HepG2 (cell line): ENCODE results near the gene SEMA3B. TPM values are rescaled to one million over a fixed set of nuclear protein-coding genes. Genes with fewer than 3 reads are reported as not detected.

Experiments
- ATAC-seq: fragments of 200-7000 bp; cut with Tn5 transposase; 3 replicates; pipeline ENCODE4 v1.9.1; 2020; ENCODE audit warnings: mild to moderate bottlenecking, moderate library complexity
- BruUV-seq: library from RNA; stranded (reverse); fragments of 400-500 nt; replicated peaks from 2 replicates; lab custom pipeline; 2021; lab: Mats Ljungman, UMichigan
- CTCF ChIA-PET: fragments of 300-600 bp; formaldehyde crosslinking; extraction: SDS; loops from one replicate; lab custom pipeline; 2021; ENCODE audit warnings: low total read pairs, inconsistent platforms, low intra/inter-chr PET ratio; lab: Yijun Ruan, JAX
- POLR2A ChIA-PET: fragments of 350-600 bp; sonication (Branson Sonifier 250); formaldehyde crosslinking; loops from one replicate; lab custom pipeline; 2020; ENCODE audit warnings: antibody characterized with exemption, inconsistent platforms; lab: Yijun Ruan, JAX
- DNase-seq: peaks from one replicate; pipeline ENCODE4 v3.0.0-alpha.2; 2015; ENCODE audit warnings: low spot score
- FAIRE-seq: peaks from 3 replicates; lab custom pipeline; 2011; peaks lifted over from hg19 to GRCh38; lab: Jason Lieb, UNC
- H2AFZ ChIP-seq: one replicate; pipeline ENCODE4 v1.6.1; 2011; ENCODE audit warnings: low read length, inconsistent platforms
- H3K27ac ChIP-seq: fragments of 300-600 bp; 3 replicates; pipeline ENCODE4 v1.8.0; 2011; ENCODE audit warnings: mixed run types, mild to moderate bottlenecking, mixed read lengths, low read length, inconsistent platforms; ENCODE audit not compliant: insufficient read depth; ENCODE audit errors: extremely low read length
- H3K27me3 ChIP-seq, 2 experiments: fragments of 200-600 bp in 1 of 2; 2 replicates in 1 of 2; 3 replicates in 1 of 2; pipeline versions ENCODE4 v1.6.0 to v1.8.0; 2011; ENCODE audit warnings: low read length in 2 of 2, mild to moderate bottlenecking in 2 of 2, moderate library complexity in 2 of 2, inconsistent platforms in 1 of 2; ENCODE audit not compliant: insufficient read depth in 2 of 2, control insufficient read depth in 1 of 2
- H3K36me3 ChIP-seq, 2 experiments: fragments of 200-600 bp in 1 of 2; replicated peaks in 1 of 2; 2 replicates in 1 of 2; 3 replicates in 1 of 2; pipeline versions ENCODE4 v1.5.1 to v1.8.0; 2011; ENCODE audit warnings: low read length in 2 of 2, inconsistent platforms in 1 of 2; ENCODE audit not compliant: insufficient read depth in 2 of 2, control insufficient read depth in 1 of 2
- H3K4me1 ChIP-seq: 2 replicates; pipeline ENCODE4 v1.5.1; 2012; ENCODE audit warnings: low read length, inconsistent platforms; ENCODE audit not compliant: insufficient read depth
- H3K4me2 ChIP-seq: 2 replicates; pipeline ENCODE4 v1.6.0; 2011; ENCODE audit warnings: low read depth, low read length, inconsistent platforms
- H3K4me3 ChIP-seq, 3 experiments: fragments of 200-600 bp in 1 of 3; sonication (generic), shearing (Covaris generic) in 1 of 3; replicated peaks in 1 of 3; 2 replicates each; pipeline ENCODE4 v1.5.1; 2011 to 2016; ENCODE audit warnings: low read length in 3 of 3, inconsistent platforms in 2 of 3, low read depth in 2 of 3, mild to moderate bottlenecking in 2 of 3, control low read depth in 1 of 3, mixed read lengths in 1 of 3; ENCODE audit not compliant: insufficient read depth in 1 of 3
- H3K79me2 ChIP-seq: one replicate; pipeline ENCODE4 v1.6.1; 2011; ENCODE audit warnings: low read length, inconsistent platforms; ENCODE audit not compliant: insufficient read depth
- H3K9ac ChIP-seq: 2 replicates; pipeline ENCODE4 v1.6.0; 2011; ENCODE audit warnings: mild to moderate bottlenecking, low read depth, low read length, inconsistent platforms; ENCODE audit not compliant: insufficient read depth
- H3K9me3 ChIP-seq: 2 replicates; pipeline ENCODE4 v1.5.1; 2012; ENCODE audit warnings: mild to moderate bottlenecking, low read length
- H4K20me1 ChIP-seq: 2 replicates; pipeline ENCODE4 v1.6.0; 2011; ENCODE audit warnings: inconsistent platforms, mild to moderate bottlenecking, low read length, moderate library complexity; ENCODE audit not compliant: insufficient read depth
- ARID2 ChIP-seq: sonication (generic); formaldehyde crosslinking; IDR thresholded peaks from 2 replicates; pipeline ENCODE4 v1.8.1; 2022; ENCODE audit warnings: mild to moderate bottlenecking, missing genetic modification reagents, borderline replicate concordance
- CTCF ChIP-seq: sonication (generic); formaldehyde crosslinking; IDR thresholded peaks from 2 replicates; pipeline ENCODE4 v1.5.0; 2020; ENCODE audit warnings: mild to moderate bottlenecking, missing genetic modification reagents, moderate library complexity
- IKZF4 ChIP-seq: sonication (generic); formaldehyde crosslinking; IDR thresholded peaks from 2 replicates; pipeline ENCODE4 v1.5.1; 2020; ENCODE audit warnings: borderline replicate concordance, mild to moderate bottlenecking, low read depth, missing genetic modification reagents; ENCODE audit errors: not compliant biosample characterization
- PPARG ChIP-seq: conservative IDR thresholded peaks from 2 replicates; pipeline ENCODE4 v1.6.1; 2016; ENCODE audit warnings: missing biosample characterization, missing genetic modification reagents
- RAD21 ChIP-seq: fragments of 450-650 bp; formaldehyde crosslinking; IDR thresholded peaks from 2 replicates; pipeline ENCODE4 v1.5.0; 2020; ENCODE audit warnings: mild to moderate bottlenecking
- SIN3B ChIP-seq: fragments of 150-350 bp; IDR thresholded peaks from 2 replicates; pipeline ENCODE4 v1.6.1; 2014; ENCODE audit warnings: low read length
- SMC3 ChIP-seq: IDR thresholded peaks from 2 replicates; pipeline ENCODE4 v1.6.1; 2011; ENCODE audit warnings: low read length, improper control_type of control experiment
- STAG1 ChIP-seq: sonication (generic); formaldehyde crosslinking; IDR thresholded peaks from 2 replicates; pipeline ENCODE4 v1.4.0; 2020; ENCODE audit warnings: missing genetic modification reagents
- ZFX ChIP-seq: sonication (generic); formaldehyde crosslinking; IDR thresholded peaks from 2 replicates; pipeline ENCODE4 v1.4.0; 2020; ENCODE audit warnings: mild to moderate bottlenecking, low read depth, missing genetic modification reagents, moderate library complexity
- ZNF234 ChIP-seq: sonication (generic); formaldehyde crosslinking; conservative IDR thresholded peaks from 2 replicates; pipeline ENCODE4 v1.5.1; 2020; ENCODE audit warnings: mild to moderate bottlenecking, missing genetic modification reagents
- ZNF574 ChIP-seq: sonication (generic); formaldehyde crosslinking; IDR thresholded peaks from 2 replicates; pipeline ENCODE4 v1.4.0; 2020; ENCODE audit warnings: missing genetic modification reagents
- ZNF713 ChIP-seq: sonication (generic); formaldehyde crosslinking; IDR thresholded peaks from 2 replicates; pipeline ENCODE4 v1.4.0; 2020; ENCODE audit warnings: mild to moderate bottlenecking, missing genetic modification reagents
- ZSCAN9 ChIP-seq: IDR thresholded peaks from 2 replicates; pipeline ENCODE4 v1.6.1; 2016; ENCODE audit warnings: borderline replicate concordance
- WGBS: methylation state at CpG from one replicate; pipeline ENCODE4 v1.1.6; 2017; ENCODE audit warnings: low lambda C conversion rate; 5-methylcytosine and 5-hydroxymethylcytosine counted together
- in situ Hi-C: cut with HindIII; loops from 2 replicates; pipeline ENCODE4 v1.10.0; 2017; ENCODE audit warnings: low pct_unique_long_range_greater_than_20kb; ENCODE audit not compliant: extremely low pct_ligation_motif_present
- intact Hi-C: fragments of 100-400 bp; cut with micrococcal nuclease; formaldehyde crosslinking; loops from one replicate; pipeline ENCODE4 v1.10.0; 2022; ENCODE audit not compliant: unreplicated experiment
- polyA plus RNA-seq, 8 experiments: library from polyadenylated mRNA; depleted of rRNA in 3 of 8; stranded (reverse) in 7 of 8; unstranded in 1 of 8; fragments of >200 nt; fragmentation: Illumina TruSeq in 4 of 8; extraction: Trizol in 4 of 8; gene quantifications; 2 replicates each; pipeline versions ENCODE4 v1.2.1 to v1.2.3, GENCODE V29; 2011 to 2016; ENCODE audit warnings: low read depth in 4 of 8, missing spikeins in 1 of 8, mixed read lengths in 1 of 8; ENCODE audit not compliant: insufficient read depth in 1 of 8
- total RNA-seq, 5 experiments: library from RNA; depleted of rRNA; stranded (reverse); fragments of >200 nt; fragmentation: Illumina TruSeq; extraction: Trizol; gene quantifications; 2 replicates each; pipeline ENCODE4 v1.2.3, GENCODE V29; 2016; ENCODE audit warnings: low read depth in 1 of 5

The SEMA3B gene
- total and polyA plus RNA-seq, 2 of the 13 experiments (the other 11 are each of a cell fraction or from before 2014, with no cell fraction given), result 93.2 to 158 TPM

- DNase-seq (no peak), FAIRE-seq (no peak), ATAC-seq (no peak)
- ChIA-PET POLR2A (interaction anchor here (0.8 to 1.7 kb wide), 2 partner anchors 20 to 59 kb away, joined by 3 to 6 read pairs; partner anchors contain the start of gene GNAI2), CTCF (no interaction called here)
- no peaks in the 10 kb centered on the region for H3K79me2 ChIP-seq
- peaks cover 16 to 34% of the 10 kb centered on the region in 2 experiments for H3K36me3 ChIP-seq
- no peaks in the 10 kb centered on the region for H3K27me3 ChIP-seq
- H4K20me1 ChIP-seq, result no peaks in the 10 kb centered on the region
- WGBS, result 93% methylated on average over 9 of the region's 9 CpGs
- no peaks in the 10 kb centered on the region for H3K9me3 ChIP-seq
- intact Hi-C loops, result no loop called here
- H3K9ac ChIP-seq, result no peak overlapping the region
- in situ Hi-C loops, result no loop called here
- no peak overlapping the region for H3K4me2 ChIP-seq
- no peak for TF ChIP-seq IKZF4 (CRISPR knock-in tag)
- no peak for TF ChIP-seq SIN3B
- TF ChIP-seq ZNF234 (CRISPR knock-in tag), result no peak
- H3K4me1 ChIP-seq, result peaks cover 17% of the 10 kb centered on the region
- H3K4me3 ChIP-seq, result no peak overlapping the region
- BruUV-seq, result no TSS peak
- no peak overlapping the region for H2AFZ ChIP-seq
- no peak overlapping the region for H3K27ac ChIP-seq
These were observed 13.7 kb upstream of the SEMA3B start for GRCh38 chr3:50255251-50255615.

GRCh38 chr3:50256978-50257890, 11.7 kb upstream of the SEMA3B start:
- ChIA-PET POLR2A (interaction anchor here (0.9 to 8.0 kb wide), 3 partner anchors 8 to 67 kb away, joined by 3 to 155 read pairs (median 3); partner anchors contain the start of gene SEMA3B), CTCF (interaction anchor here (0.8 to 3.1 kb wide), 5 partner anchors 11 to 67 kb away, joined by 3 to 26 read pairs (median 4); no protein-coding TSS in a partner anchor)
- no peaks in the 10 kb centered on the region for H3K9me3 ChIP-seq
- H3K9ac ChIP-seq, result no peak overlapping the region
- no TSS peak for BruUV-seq
- peaks cover 7% of the 10 kb centered on the region for H3K79me2 ChIP-seq
- FAIRE-seq, result peak; percentile 42
- peaks cover 36% of the 10 kb centered on the region for H3K4me1 ChIP-seq
- no peak overlapping the region for H3K27ac ChIP-seq
- in situ Hi-C loops (no loop called here), intact Hi-C loops (no loop called here)
- no peak overlapping the region for H3K4me3 ChIP-seq
- no peak for DNase-seq
- peak; percentile 8; the same call in 1 of the 3 replicates for ATAC-seq
- 93% methylated on average over 20 of the region's 20 CpGs for WGBS
- peaks cover 16 to 30% of the 10 kb centered on the region in 2 experiments for H3K36me3 ChIP-seq
- H2AFZ ChIP-seq, result no peak overlapping the region
- H4K20me1 ChIP-seq, result no peaks in the 10 kb centered on the region
- no peaks in the 10 kb centered on the region for H3K27me3 ChIP-seq
- no peak overlapping the region for H3K4me2 ChIP-seq
- TF ChIP-seq PPARG, result no peak
- peak; percentile 13; the same call in 1 of the 2 replicates for TF ChIP-seq ZFX
- TF ChIP-seq ZNF713 (CRISPR knock-in tag), result no peak
- peak; percentile 61 for TF ChIP-seq SMC3
- no peak for TF ChIP-seq ARID2 (CRISPR knock-in tag)
- no peak for TF ChIP-seq ZSCAN9
- TF ChIP-seq ZNF574 (CRISPR knock-in tag), result peak; percentile 87
- peak; percentile 82 for TF ChIP-seq CTCF
- TF ChIP-seq RAD21, result peak; percentile 75
- peak; percentile 72 for TF ChIP-seq STAG1 (CRISPR knock-in tag)
